HG02938 (cell line): ENCODE data around the gene DGUOK.
"Not testable (repeated sequence)": the region's sequence is repeated elsewhere in the genome, so short reads cannot be mapped to it uniquely, and the experiment has no call there.

Source experiments
- ATAC-seq: cut with Tn5 transposase; IDR thresholded peaks from one replicate; pipeline ENCODE4 v1.9.1; 2021; ENCODE audit warnings: mild to moderate bottlenecking, moderate library complexity; ENCODE audit not compliant: unreplicated experiment

The DGUOK gene

GRCh38 chr2:73899801-73900336, 26.8 kb upstream of the DGUOK start:
- no peak for ATAC-seq

DNA sequence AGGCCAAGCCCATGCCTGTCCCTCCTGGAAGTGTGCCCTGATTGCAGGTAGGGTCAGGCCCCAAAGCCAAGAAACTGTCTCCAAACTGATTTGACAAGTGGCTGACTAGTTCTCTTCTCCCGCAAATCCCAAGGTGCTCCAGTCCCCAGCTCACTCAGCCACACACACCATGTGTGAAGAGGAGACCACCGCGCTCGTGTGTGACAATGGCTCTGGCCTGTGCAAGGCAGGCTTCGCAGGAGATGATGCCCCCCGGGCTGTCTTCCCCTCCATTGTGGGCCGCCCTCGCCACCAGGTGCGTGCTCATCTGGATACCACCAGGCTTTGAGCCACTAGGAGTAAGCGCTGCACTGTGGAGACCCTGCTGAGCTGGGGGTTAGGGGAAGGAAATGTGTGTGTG, 25.5 kb upstream of the DGUOK start:
- ATAC-seq, result no peak

- ATAC-seq, result no peak
These were observed 24.4 kb upstream of the DGUOK start for GRCh38 chr2:73902284-73902683.

- no peak for ATAC-seq
These were observed 23.4 kb upstream of the DGUOK start for GRCh38 chr2:73903313-73903712.

DNA sequence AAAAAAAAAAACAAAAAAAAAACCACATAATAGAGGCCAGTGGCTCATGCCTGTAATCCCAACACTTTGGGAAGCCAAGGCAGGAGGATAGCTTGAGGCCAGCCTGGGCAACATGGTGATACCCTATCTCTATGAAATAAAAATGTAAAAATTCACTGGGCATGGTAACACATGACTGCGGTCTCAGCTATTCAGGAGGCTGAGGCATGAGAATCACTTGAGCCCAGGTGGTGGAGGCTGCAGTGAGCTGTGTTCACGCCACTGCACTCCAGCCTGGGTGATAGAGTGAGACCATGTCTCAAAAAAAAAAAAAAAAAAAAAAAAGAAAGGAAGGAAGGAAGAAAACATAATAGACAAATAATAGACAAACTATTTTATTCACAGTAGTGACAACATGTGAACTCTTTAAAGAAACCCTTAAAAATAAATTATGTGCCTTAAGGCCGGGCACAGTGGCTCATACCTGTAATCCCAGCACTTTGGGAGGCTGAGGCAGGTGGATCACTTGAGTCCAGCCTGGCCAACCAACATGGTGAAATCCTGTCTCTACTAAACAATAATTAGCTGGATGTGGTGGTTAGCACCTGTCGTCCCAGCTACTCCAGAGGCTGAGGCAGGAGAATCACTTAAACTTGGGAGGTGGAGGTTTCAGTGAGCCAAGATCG, 22.6 kb upstream of the DGUOK start:
- ATAC-seq, result not testable (repeated sequence)

DNA sequence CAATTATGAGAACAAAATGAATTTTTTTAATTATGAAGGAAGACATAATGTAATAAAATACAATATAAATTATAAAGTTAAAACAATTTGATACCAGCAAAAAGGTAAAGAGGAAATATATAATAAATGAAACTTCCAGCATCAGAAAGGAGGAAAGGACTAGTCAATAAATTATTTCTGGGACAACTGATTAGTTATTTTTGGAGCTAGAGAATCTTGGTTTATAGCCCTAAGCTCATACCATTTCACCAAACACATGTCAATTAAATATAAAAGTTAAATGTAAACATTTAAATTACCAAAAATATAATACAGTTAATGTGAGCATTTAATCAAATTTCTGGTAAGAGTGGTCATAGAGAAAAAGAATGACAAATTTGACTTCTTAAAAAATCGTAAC, 21.7 kb upstream of the DGUOK start:
- no peak for ATAC-seq

GRCh38 chr2:73906847-73907505, 19.7 kb upstream of the DGUOK start:
- ATAC-seq, result no peak

DNA sequence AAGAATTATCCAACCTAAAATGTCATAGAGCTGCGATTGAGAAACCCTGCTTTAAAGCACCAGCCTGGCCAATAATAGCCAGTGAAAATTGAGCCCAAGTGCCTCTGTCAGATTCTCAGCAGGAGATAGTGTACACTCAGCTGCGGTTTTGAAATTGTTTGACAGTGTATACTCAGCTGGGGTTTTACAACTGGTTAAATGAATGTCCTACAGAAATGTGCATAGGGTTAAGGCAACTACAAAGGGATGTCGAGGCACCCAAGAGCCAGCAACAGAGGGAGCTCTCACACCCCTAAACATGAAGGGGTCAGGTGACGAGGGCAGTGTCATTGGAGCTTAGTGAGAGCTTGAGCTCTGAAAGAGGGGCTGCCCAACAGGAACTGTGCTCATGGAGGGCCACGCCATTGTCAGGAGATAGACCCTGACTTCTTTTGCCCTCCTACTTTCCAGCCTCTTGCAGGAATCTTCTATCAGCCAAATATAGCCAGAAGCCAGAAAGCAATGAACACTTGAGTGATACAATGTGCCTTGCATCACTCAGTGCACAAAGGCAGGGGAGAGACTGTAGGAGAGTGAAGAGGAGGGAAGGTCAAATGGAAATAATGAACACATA, 18.7 kb upstream of the DGUOK start:
- no peak for ATAC-seq

GRCh38 chr2:73908689-73909652, 17.7 kb upstream of the DGUOK start:
- no peak for ATAC-seq

GRCh38 chr2:73910873-73911547, 15.7 kb upstream of the DGUOK start:
- no peak for ATAC-seq

- ATAC-seq, result no peak
These were observed 15.0 kb upstream of the DGUOK start for GRCh38 chr2:73911548-73912208.

DNA sequence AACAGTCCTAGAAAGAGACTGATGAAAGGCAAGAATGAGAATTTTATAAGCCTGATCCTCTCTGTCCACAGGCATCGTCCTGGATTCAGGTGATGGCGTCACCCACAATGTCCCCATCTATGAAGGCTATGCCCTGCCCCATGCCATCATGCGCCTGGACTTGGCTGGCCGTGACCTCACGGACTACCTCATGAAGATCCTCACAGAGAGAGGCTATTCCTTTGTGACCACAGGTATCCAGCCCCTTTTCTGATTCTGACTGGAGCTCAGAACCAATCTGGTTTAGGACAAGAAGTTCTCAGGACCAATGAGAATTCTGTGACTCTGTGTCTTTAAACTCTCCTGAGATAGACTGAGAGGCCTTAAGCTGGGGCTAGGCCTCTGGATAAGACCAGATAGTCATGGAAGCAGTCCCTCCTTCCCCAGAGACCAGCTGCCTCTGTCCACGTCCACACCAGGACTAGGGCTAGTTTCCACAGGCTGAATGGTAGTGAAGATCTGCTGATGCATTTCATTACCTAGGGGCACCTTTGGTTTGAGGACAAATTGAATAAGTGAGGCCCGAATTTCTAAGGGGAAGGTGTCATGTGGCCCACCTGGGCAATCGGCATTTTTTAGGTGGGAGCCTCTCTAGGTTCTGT, 13.1 kb upstream of the DGUOK start:
- no peak for ATAC-seq

GRCh38 chr2:73914667-73915066, 12.0 kb upstream of the DGUOK start:
- ATAC-seq, result no peak

DNA sequence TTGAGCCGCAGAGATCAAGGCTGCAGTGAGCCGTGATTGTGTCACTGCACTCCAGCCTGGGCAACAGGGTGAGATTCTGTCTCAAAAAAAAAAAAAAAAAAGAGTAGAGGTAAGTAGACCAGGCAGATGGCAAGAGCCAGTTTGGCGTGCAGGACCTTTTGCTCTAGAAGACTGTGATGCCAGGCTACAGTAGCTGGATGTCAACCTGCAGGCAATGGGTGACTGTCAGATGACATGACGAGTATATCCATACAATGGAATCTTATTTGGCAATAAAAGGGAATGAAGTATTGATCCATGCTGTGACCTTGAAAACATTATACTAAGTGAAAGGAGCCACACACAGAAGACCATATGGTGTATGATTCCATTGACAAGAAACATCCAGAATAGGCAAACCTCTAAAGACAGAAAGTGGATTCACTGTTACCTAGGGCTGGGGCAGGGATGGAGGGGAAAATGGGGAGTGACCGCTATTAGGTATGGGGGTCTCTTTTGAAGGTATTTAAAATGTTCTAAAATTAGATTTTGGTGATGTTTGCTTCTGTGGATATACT, 11.2 kb upstream of the DGUOK start:
- no peak for ATAC-seq

GRCh38 chr2:73916666-73917065, 10.0 kb upstream of the DGUOK start:
- ATAC-seq, result no peak

DNA sequence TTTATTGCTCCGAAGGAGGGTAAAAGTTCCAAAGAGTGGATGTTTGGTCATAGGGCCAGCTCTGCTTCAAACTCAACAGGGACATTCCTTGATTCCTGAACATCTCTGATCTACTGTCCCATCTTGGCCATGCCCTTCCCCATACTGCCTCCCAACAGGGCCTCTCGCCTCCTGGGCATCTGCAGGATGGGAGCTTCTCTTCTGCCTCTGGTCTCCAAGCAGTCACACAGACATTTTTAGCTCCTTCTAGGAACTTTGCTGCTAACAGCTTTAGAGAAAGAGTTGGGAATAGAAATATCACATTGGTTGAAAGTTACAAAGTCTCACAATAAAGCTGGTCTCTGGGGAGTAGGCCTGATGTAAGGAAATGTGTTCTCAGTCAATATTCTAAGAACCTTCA, 9.4 kb upstream of the DGUOK start:
- ATAC-seq, result no peak

DNA sequence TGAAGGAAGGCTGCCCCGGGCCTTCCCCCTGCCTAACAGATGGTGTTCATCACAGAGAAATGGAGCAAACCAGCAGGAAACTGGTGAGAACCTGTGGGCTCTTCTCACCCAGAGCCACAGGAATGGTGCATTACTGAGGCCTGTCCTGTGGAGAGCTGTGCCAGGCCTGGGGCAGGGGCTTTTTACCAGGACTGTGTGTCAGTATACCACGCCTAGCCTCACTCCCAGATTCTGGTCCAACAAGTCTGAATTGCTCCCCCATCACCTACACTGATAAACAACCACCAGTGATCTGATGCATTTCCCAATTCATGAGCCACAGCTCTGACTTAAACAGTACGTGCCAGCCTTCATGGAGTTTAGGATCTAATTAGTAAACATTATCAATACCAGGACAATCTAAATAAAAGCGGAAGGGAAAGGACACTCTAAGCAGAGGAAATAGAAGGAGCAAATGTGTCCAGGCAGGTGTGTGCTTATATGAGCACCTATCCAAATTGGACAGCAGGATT, 8.9 kb upstream of the DGUOK start:
- ATAC-seq, result no peak

DNA sequence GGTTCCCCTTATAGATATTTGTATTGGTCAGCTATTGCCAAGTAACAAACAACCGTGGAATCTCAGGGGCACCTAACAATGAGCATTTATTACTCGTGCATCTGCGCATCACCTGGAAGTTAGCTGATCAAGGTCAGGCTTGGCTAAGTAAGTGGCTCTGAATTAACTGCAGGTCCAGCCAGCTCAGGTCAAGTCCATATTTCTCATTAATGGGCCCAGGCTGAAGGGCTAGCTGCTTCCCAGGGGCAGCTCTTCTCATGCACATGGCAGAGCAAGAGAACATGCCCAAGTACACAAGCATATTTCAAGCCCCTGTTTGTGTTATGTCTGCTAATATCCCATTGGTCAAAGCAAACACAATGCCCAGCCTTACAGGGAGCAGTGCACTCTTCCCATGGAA, 7.8 kb upstream of the DGUOK start:
- no peak for ATAC-seq
